NCI-H2196 treated with DMSO at 0.1 percent for 48 hours (cell line): ENCODE measurements around the gene UROD.
A peak's percentile ranks its signal among the peaks of the same experiment; 100 is the strongest.
"Not testable (repeated sequence)": the region's sequence is repeated elsewhere in the genome, so short reads cannot be mapped to it uniquely, and the experiment has no call there.

Experiments
- DNase-seq: peaks from one replicate; lab custom pipeline; 2025; ENCODE audit not compliant: unreplicated experiment; lab: John Stamatoyannopoulos, UW

The UROD gene

GRCh38 chr1:45011837-45012638, at the start of gene UROD:
TSS of gene UROD (plus strand) at chr1:45012254. CDS start at chr1:45012266, 12 bp downstream.
- peak; percentile 97 for DNase-seq

- DNase-seq, result peak; percentile 1
Observed at GRCh38 chr1:44962729-44963128, 49.3 kb upstream of the UROD start.

- no peak for DNase-seq
Observed at GRCh38 chr1:44964396-44964795, 47.7 kb upstream of the UROD start.

GRCh38 chr1:44970317-44970716, 41.7 kb upstream of the UROD start:
- no peak for DNase-seq

GRCh38 chr1:44973645-44974044, 38.4 kb upstream of the UROD start:
- DNase-seq, result no peak

- DNase-seq, result no peak
Observed at GRCh38 chr1:44976252-44976651, 35.8 kb upstream of the UROD start.

- DNase-seq, result not testable (repeated sequence)
Observed at GRCh38 chr1:44977372-44977771, 34.7 kb upstream of the UROD start.

- DNase-seq, result no peak
Observed at GRCh38 chr1:44985747-44986359, 26.2 kb upstream of the UROD start.

- DNase-seq, result no peak
Observed at GRCh38 chr1:44988531-44989156, 23.4 kb upstream of the UROD start.

- DNase-seq, result no peak
Observed at GRCh38 chr1:44994309-44994898, 17.6 kb upstream of the UROD start.

- DNase-seq, result no peak
Observed at GRCh38 chr1:44995467-44996238, 16.4 kb upstream of the UROD start.

GRCh38 chr1:44999232-44999631, 12.8 kb upstream of the UROD start:
- no peak for DNase-seq

GRCh38 chr1:45001011-45001481, 11.0 kb upstream of the UROD start:
- DNase-seq, result no peak

GRCh38 chr1:45001576-45001975, 10.5 kb upstream of the UROD start:
- DNase-seq, result not testable (repeated sequence)

- DNase-seq, result no peak
Observed at GRCh38 chr1:45002650-45003645, 9.1 kb upstream of the UROD start.

GRCh38 chr1:45003741-45004140, 8.3 kb upstream of the UROD start:
- no peak for DNase-seq

- DNase-seq, result no peak
Observed at GRCh38 chr1:45004281-45004920, 7.7 kb upstream of the UROD start.

GRCh38 chr1:45005761-45006160, 6.3 kb upstream of the UROD start:
- DNase-seq, result no peak

GRCh38 chr1:45007311-45007710, 4.7 kb upstream of the UROD start:
- no peak for DNase-seq
